Neural cell (in vitro differentiated cells): ENCODE measurements around the gene PHF12. TPM values are rescaled to one million over a fixed set of nuclear protein-coding genes. Genes with fewer than 3 reads are reported as not detected.

Experiments
- H2AFZ ChIP-seq: fragments of 200-600, 300-800 bp; sonication (generic), shearing (Covaris generic); 2 replicates; pipeline ENCODE4 v1.6.0; 2014; ENCODE audit warnings: low read depth, mild to moderate bottlenecking, antibody characterized with exemption, low read length, moderate library complexity
- H3F3A ChIP-seq: fragments of 200-600 bp; shearing (Covaris generic); 2 replicates; pipeline ENCODE4 v1.6.1; 2016; ENCODE audit warnings: mild to moderate bottlenecking, moderate library complexity, mixed read lengths, antibody characterized with exemption, low read length; ENCODE audit not compliant: insufficient read depth, poor library complexity, severe bottlenecking
- H3K27ac ChIP-seq: fragments of 200-600, 300-800 bp; sonication (generic), shearing (Covaris generic); 2 replicates; pipeline ENCODE4 v1.5.1; 2014; ENCODE audit warnings: mild to moderate bottlenecking, low read length, moderate library complexity
- H3K27me3 ChIP-seq: fragments of 300-800, 200-600 bp; sonication (generic), shearing (Covaris generic); 2 replicates; pipeline ENCODE4 v1.6.0; 2014; ENCODE audit warnings: mild to moderate bottlenecking, low read depth, low read length, moderate library complexity; ENCODE audit not compliant: insufficient read depth
- H3K36me3 ChIP-seq: fragments of 300-800, 200-600 bp; sonication (generic), shearing (Covaris generic); 2 replicates; pipeline ENCODE4 v1.5.1; 2014; ENCODE audit warnings: mild to moderate bottlenecking, antibody characterized with exemption, low read length, moderate library complexity; ENCODE audit not compliant: insufficient read depth
- H3K4me2 ChIP-seq: fragments of 300-800, 200-600 bp; sonication (generic), shearing (Covaris generic); 2 replicates; pipeline ENCODE4 v1.6.0; 2014; ENCODE audit warnings: mild to moderate bottlenecking, low read length
- H3K4me3 ChIP-seq: fragments of 300-800, 200-600 bp; sonication (generic), shearing (Covaris generic); 2 replicates; pipeline ENCODE4 v1.5.1; 2014; ENCODE audit warnings: mild to moderate bottlenecking, low read length, moderate library complexity
- H3K79me2 ChIP-seq: fragments of 200-600 bp; shearing (Covaris generic); replicated peaks from 2 replicates; pipeline ENCODE4 v1.6.0; 2014; ENCODE audit warnings: mild to moderate bottlenecking, low read length, moderate library complexity; ENCODE audit not compliant: insufficient read depth
- H3K9ac ChIP-seq: fragments of 300-800, 200-600 bp; sonication (generic), shearing (Covaris generic); 2 replicates; pipeline ENCODE4 v1.6.1; 2016; ENCODE audit warnings: mild to moderate bottlenecking, low read length, mixed read lengths
- H3K9me2 ChIP-seq: fragments of 200-600 bp; shearing (Covaris generic); 2 replicates; pipeline ENCODE4 v1.6.1; 2016; ENCODE audit warnings: mild to moderate bottlenecking, low read length, mixed read lengths; ENCODE audit not compliant: insufficient read depth
- H3K9me3 ChIP-seq: fragments of 200-600, 300-800 bp; sonication (generic), shearing (Covaris generic); 2 replicates; pipeline ENCODE4 v1.6.1; 2016; ENCODE audit warnings: mild to moderate bottlenecking, mixed run types, low read length, moderate library complexity, mixed read lengths
- H4K20me1 ChIP-seq: fragments of 200-600 bp; shearing (Covaris generic); 2 replicates; pipeline ENCODE4 v1.6.1; 2016; ENCODE audit warnings: mild to moderate bottlenecking, mixed run types; ENCODE audit not compliant: insufficient read depth
- CTCF ChIP-seq: fragments of 450-650 bp; IDR thresholded peaks from 2 replicates; pipeline ENCODE4 v1.5.1; 2014; ENCODE audit warnings: antibody characterized with exemption, mild to moderate bottlenecking, moderate library complexity; ENCODE audit not compliant: poor library complexity, severe bottlenecking
- EP300 ChIP-seq: fragments of 450-650 bp; conservative IDR thresholded peaks from 2 replicates; pipeline ENCODE4 v1.6.1; 2014; ENCODE audit warnings: antibody characterized with exemption, mild to moderate bottlenecking, moderate library complexity; ENCODE audit not compliant: poor library complexity, severe bottlenecking
- EZH2 ChIP-seq: fragments of 200-600, 300-800 bp; shearing (Covaris generic), sonication (generic); IDR thresholded peaks from 2 replicates; pipeline ENCODE4 v1.6.1; 2014; ENCODE audit warnings: antibody characterized with exemption, low read length, borderline replicate concordance, mild to moderate bottlenecking; ENCODE audit not compliant: insufficient read depth, poor library complexity, severe bottlenecking
- MXI1 ChIP-seq: fragments of 450-650 bp; conservative IDR thresholded peaks from 2 replicates; pipeline ENCODE4 v1.6.1; 2014; ENCODE audit warnings: antibody characterized with exemption, mild to moderate bottlenecking; ENCODE audit not compliant: poor library complexity, severe bottlenecking
- POLR2AphosphoS5 ChIP-seq: IDR thresholded peaks from 2 replicates; pipeline ENCODE4 v1.6.1; 2012
- RAD21 ChIP-seq: fragments of 450-650 bp; conservative IDR thresholded peaks from 2 replicates; pipeline ENCODE4 v1.6.1; 2014; ENCODE audit warnings: antibody characterized with exemption, mild to moderate bottlenecking, moderate library complexity
- REST ChIP-seq: IDR thresholded peaks from 2 replicates; pipeline ENCODE4 v1.6.1; 2012; ENCODE audit warnings: borderline replicate concordance
- SMC3 ChIP-seq: fragments of 450-650 bp; conservative IDR thresholded peaks from 2 replicates; pipeline ENCODE4 v1.6.1; 2014; ENCODE audit warnings: antibody characterized with exemption, mild to moderate bottlenecking, moderate library complexity; ENCODE audit not compliant: poor library complexity
- TAF1 ChIP-seq: IDR thresholded peaks from 2 replicates; pipeline ENCODE4 v1.6.1; 2012; ENCODE audit warnings: low read depth
- polyA plus RNA-seq: library from polyadenylated mRNA; depleted of rRNA; stranded (reverse); fragments of >200 nt; gene quantifications from 2 replicates; pipeline ENCODE4 v1.2.3, GENCODE V29; 2014

Gene PHF12
- polyA plus RNA-seq, 1 donor from 2014 or later: 10.4 TPM

DNA sequence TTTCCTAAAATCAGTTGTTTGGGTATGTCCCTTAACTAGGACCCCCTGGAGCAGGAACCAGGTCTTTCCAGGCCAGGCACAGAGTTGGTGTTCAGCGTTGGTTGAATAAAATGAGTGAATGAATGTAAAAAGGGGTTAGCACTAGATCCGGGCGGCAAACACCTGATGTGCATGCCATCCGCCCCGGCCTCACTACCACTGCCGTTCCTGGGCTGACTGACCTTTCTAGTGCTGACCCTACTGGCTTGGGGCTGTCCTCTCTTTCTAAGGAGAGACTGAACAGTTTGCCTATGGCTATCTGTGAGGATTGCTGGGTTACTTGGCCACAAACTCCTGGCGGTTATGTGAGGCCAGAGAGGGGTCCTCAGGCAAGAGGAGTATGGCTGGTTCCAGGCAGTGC is 10.1 kb upstream of the PHF12 start:
- no peaks in the 10 kb centered on the region for H3F3A ChIP-seq
- no peak overlapping the region for H3K27ac ChIP-seq
- TF ChIP-seq REST (no peak), SMC3 (no peak), CTCF (no peak), EZH2 (no peak), EP300 (no peak), TAF1 (no peak), POLR2AphosphoS5 (no peak), MXI1 (no peak), RAD21 (no peak)
- H3K9me3 ChIP-seq: no peaks in the 10 kb centered on the region
- no peak overlapping the region for H3K4me2 ChIP-seq
- H3K9ac ChIP-seq: no peak overlapping the region
- no peak overlapping the region for H2AFZ ChIP-seq
- no peaks in the 10 kb centered on the region for H3K9me2 ChIP-seq
- H3K27me3 ChIP-seq: no peaks in the 10 kb centered on the region
- no peaks in the 10 kb centered on the region for H3K79me2 ChIP-seq
- H3K4me3 ChIP-seq: no peak overlapping the region
- no peaks in the 10 kb centered on the region for H3K36me3 ChIP-seq
- no peaks in the 10 kb centered on the region for H4K20me1 ChIP-seq

GRCh38 chr17:28960256-28961061 is 9.1 kb upstream of the PHF12 start:
- H3K4me2 ChIP-seq: no peak overlapping the region
- no peaks in the 10 kb centered on the region for H3K79me2 ChIP-seq
- no peaks in the 10 kb centered on the region for H3K36me3 ChIP-seq
- H3K27ac ChIP-seq: no peak overlapping the region
- H4K20me1 ChIP-seq: no peaks in the 10 kb centered on the region
- H3K9ac ChIP-seq: no peak overlapping the region
- no peak overlapping the region for H3K4me3 ChIP-seq
- no peaks in the 10 kb centered on the region for H3K27me3 ChIP-seq
- no peak for TF ChIP-seq MXI1
- no peak for TF ChIP-seq EP300
- TF ChIP-seq POLR2AphosphoS5: no peak
- TF ChIP-seq EZH2: no peak
- TF ChIP-seq SMC3: no peak
- no peak for TF ChIP-seq CTCF
- TF ChIP-seq RAD21: no peak
- no peak for TF ChIP-seq TAF1
- no peak for TF ChIP-seq REST
- H3K9me2 ChIP-seq: no peaks in the 10 kb centered on the region
- H3F3A ChIP-seq: no peaks in the 10 kb centered on the region
- no peak overlapping the region for H2AFZ ChIP-seq
- H3K9me3 ChIP-seq: no peaks in the 10 kb centered on the region
